A673 (cell line): ENCODE data around the gene ITGAV.

Experiments
- EZH2 ChIP-seq: fragments of 200-600 bp; sonication (generic); IDR thresholded peaks from 2 replicates; pipeline ENCODE4 v1.6.1; 2017; ENCODE audit warnings: borderline replicate concordance, low read depth, mild to moderate bottlenecking, mixed read lengths, antibody characterized with exemption, low read length; ENCODE audit not compliant: poor library complexity, severe bottlenecking
- TF ChIP-seq, protein P1 (sequence below): fragments of 300-800, 200-600 bp; sonication (generic); conservative IDR thresholded peaks from 2 replicates; pipeline ENCODE4 v1.5.1; 2017; ENCODE audit warnings: low read depth, mild to moderate bottlenecking, antibody characterized with exemption, low read length, moderate library complexity, mixed read lengths

DNA sequence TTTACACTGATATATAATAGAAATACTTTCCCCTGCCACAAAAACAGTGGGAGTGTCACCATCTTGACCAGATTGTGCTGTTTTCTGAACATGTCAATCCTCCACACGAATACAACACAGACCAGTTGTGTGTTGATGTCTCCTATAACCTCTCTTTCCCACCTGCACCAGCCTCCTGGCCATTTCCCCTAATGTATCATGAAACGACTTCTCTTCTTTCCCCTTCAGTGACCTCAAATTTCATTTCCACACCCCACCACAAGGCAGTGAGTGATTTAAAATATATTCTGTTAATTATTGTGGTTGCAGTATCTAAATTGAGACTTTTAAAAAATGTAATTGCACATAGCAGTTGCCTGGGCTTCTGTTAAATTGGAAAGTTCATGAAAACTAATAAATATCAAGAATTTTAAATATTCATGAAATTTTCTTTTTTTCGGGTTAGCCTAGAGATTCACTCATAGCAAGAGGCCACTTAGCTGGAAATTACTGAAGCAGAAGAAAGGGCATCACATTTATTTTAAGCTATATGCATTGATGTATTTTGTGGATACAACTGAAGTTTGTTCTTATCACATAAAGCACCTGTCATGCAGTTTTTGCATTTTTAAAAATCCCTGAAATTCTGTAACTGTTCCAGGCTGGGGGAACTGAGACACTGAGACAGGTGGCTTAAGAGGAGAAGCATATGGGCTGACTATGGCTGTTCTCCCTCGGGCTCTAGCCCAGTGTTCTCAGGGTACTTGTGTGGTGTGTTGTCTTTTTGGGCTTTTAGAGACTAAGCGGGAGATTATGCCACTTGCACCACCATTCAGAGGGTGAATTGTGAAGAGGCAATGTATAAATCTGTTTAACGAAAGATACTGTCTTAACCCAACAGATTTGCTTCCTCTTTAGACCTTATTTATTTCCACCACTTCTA is 119.9 kb downstream of the ITGAV start:
- TF ChIP-seq, protein P1, sequence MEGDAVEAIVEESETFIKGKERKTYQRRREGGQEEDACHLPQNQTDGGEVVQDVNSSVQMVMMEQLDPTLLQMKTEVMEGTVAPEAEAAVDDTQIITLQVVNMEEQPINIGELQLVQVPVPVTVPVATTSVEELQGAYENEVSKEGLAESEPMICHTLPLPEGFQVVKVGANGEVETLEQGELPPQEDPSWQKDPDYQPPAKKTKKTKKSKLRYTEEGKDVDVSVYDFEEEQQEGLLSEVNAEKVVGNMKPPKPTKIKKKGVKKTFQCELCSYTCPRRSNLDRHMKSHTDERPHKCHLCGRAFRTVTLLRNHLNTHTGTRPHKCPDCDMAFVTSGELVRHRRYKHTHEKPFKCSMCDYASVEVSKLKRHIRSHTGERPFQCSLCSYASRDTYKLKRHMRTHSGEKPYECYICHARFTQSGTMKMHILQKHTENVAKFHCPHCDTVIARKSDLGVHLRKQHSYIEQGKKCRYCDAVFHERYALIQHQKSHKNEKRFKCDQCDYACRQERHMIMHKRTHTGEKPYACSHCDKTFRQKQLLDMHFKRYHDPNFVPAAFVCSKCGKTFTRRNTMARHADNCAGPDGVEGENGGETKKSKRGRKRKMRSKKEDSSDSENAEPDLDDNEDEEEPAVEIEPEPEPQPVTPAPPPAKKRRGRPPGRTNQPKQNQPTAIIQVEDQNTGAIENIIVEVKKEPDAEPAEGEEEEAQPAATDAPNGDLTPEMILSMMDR: no peak
- no peak for TF ChIP-seq EZH2
